RWPE2 (cell line): ENCODE data around the gene CAP2.

Source experiments
- ATAC-seq: fragments of 200-7000 bp; cut with Tn5 transposase; 3 replicates; pipeline ENCODE4 v1.9.1; 2021; ENCODE audit warnings: low read depth
- DNase-seq: peaks from one replicate; pipeline ENCODE4 v3.0.0-alpha.2; 2020; ENCODE audit warnings: low spot score
- H3K27ac ChIP-seq: fragments of 450-650 bp; 2 replicates; pipeline ENCODE4 v1.5.1; 2017; ENCODE audit warnings: mild to moderate bottlenecking; ENCODE audit not compliant: poor library complexity, severe bottlenecking
- H3K27me3 ChIP-seq: fragments of 250-450 bp; sonication (Bioruptor Pico); 2 replicates; pipeline ENCODE4 v1.5.1; 2021; ENCODE audit warnings: mild to moderate bottlenecking, moderate library complexity; ENCODE audit not compliant: insufficient read depth, poor library complexity, severe bottlenecking
- H3K36me3 ChIP-seq: fragments of 250-450 bp; sonication (Bioruptor Pico); 2 replicates; pipeline ENCODE4 v1.5.1; 2020; ENCODE audit warnings: low read depth, mild to moderate bottlenecking, moderate library complexity
- H3K4me1 ChIP-seq: fragments of 250-450 bp; sonication (Bioruptor Pico); 2 replicates; pipeline ENCODE4 v1.5.1; 2021; ENCODE audit warnings: mild to moderate bottlenecking, moderate library complexity; ENCODE audit not compliant: insufficient read depth, poor library complexity, severe bottlenecking
- H3K4me3 ChIP-seq: fragments of 250-450 bp; sonication (Bioruptor Pico); 2 replicates; pipeline ENCODE4 v1.5.1; 2021; ENCODE audit warnings: mild to moderate bottlenecking, moderate library complexity; ENCODE audit not compliant: severe bottlenecking
- H3K9me3 ChIP-seq: fragments of 250-450 bp; sonication (Bioruptor Pico); 2 replicates; pipeline ENCODE4 v1.5.1; 2021; ENCODE audit warnings: mild to moderate bottlenecking, moderate library complexity; ENCODE audit not compliant: severe bottlenecking
- CTCF ChIP-seq: fragments of 450-650 bp; IDR thresholded peaks from one replicate; pipeline ENCODE4 v1.5.1; 2017; ENCODE audit warnings: mild to moderate bottlenecking, moderate library complexity; ENCODE audit not compliant: poor library complexity, severe bottlenecking

The CAP2 gene

GRCh38 chr6:17473554-17473953 lies 80.2 kb downstream of the CAP2 start:
- no peak for TF ChIP-seq CTCF
- no peaks in the 10 kb centered on the region for H3K27me3 ChIP-seq
- no peak overlapping the region for H3K27ac ChIP-seq
- ATAC-seq (no peak), DNase-seq (no peak)
- H3K36me3 ChIP-seq, result no peaks in the 10 kb centered on the region
- H3K4me3 ChIP-seq, result no peak overlapping the region
- H3K4me1 ChIP-seq, result peaks cover 6% of the 10 kb centered on the region
- no peaks in the 10 kb centered on the region for H3K9me3 ChIP-seq

- Histone ChIP-seq H3K36me3 (no peaks in the 10 kb centered on the region), H3K4me3 (no peak overlapping the region), H3K27me3 (no peaks in the 10 kb centered on the region), H3K9me3 (no peaks in the 10 kb centered on the region), H3K4me1 (peaks cover 6% of the 10 kb centered on the region), H3K27ac (no peak overlapping the region)
- DNase-seq (no peak), ATAC-seq (no peak)
- TF ChIP-seq CTCF, result no peak
Observed at GRCh38 chr6:17474289-17474688, 80.9 kb downstream of the CAP2 start.

- DNase-seq (no peak), ATAC-seq (no peak)
- no peak for TF ChIP-seq CTCF
- peaks cover 6% of the 10 kb centered on the region for H3K4me1 ChIP-seq
- H3K27me3 ChIP-seq, result no peaks in the 10 kb centered on the region
- no peak overlapping the region for H3K4me3 ChIP-seq
- H3K36me3 ChIP-seq, result no peaks in the 10 kb centered on the region
- H3K9me3 ChIP-seq, result no peaks in the 10 kb centered on the region
- H3K27ac ChIP-seq, result no peak overlapping the region
Observed at GRCh38 chr6:17475606-17476244, 82.3 kb downstream of the CAP2 start.

- Histone ChIP-seq H3K9me3 (no peaks in the 10 kb centered on the region), H3K36me3 (no peaks in the 10 kb centered on the region), H3K27ac (no peak overlapping the region), H3K4me3 (no peak overlapping the region), H3K27me3 (no peaks in the 10 kb centered on the region), H3K4me1 (no peaks in the 10 kb centered on the region)
- ATAC-seq, result no peak
- DNase-seq, result no peak
- TF ChIP-seq CTCF, result no peak
Observed at GRCh38 chr6:17476511-17476910, 83.1 kb downstream of the CAP2 start.

- no peaks in the 10 kb centered on the region for H3K36me3 ChIP-seq
- H3K4me3 ChIP-seq, result no peak overlapping the region
- ATAC-seq (no peak), DNase-seq (no peak)
- TF ChIP-seq CTCF, result no peak
- H3K9me3 ChIP-seq, result no peaks in the 10 kb centered on the region
- no peaks in the 10 kb centered on the region for H3K4me1 ChIP-seq
- H3K27ac ChIP-seq, result no peak overlapping the region
- H3K27me3 ChIP-seq, result no peaks in the 10 kb centered on the region
Observed at GRCh38 chr6:17477356-17477755, 84.0 kb downstream of the CAP2 start.
